H9 (cell line): Measurements from ENCODE around the gene SEC14L5. TPM values are rescaled to one million over a fixed set of nuclear protein-coding genes. Genes with fewer than 3 reads are reported as not detected.
A peak's percentile ranks its signal among the peaks of the same experiment; 100 is the strongest.

Experiments used
- DNase-seq: peaks from one replicate; pipeline ENCODE4 v3.0.0-alpha.2; 2017
- H2AFZ ChIP-seq: one replicate; pipeline ENCODE4 v1.6.1; 2013; ENCODE audit warnings: mild to moderate bottlenecking, low read length, control low read depth, moderate library complexity
- H2AK5ac ChIP-seq: 2 replicates; pipeline ENCODE4 v1.6.1; 2013; ENCODE audit warnings: low read length, control low read depth, mixed read lengths; ENCODE audit not compliant: insufficient read length
- H2BK120ac ChIP-seq: one replicate; pipeline ENCODE4 v1.6.1; 2013; ENCODE audit warnings: low read depth, mild to moderate bottlenecking, low read length, control low read depth, inconsistent platforms; ENCODE audit not compliant: poor library complexity, severe bottlenecking
- H2BK12ac ChIP-seq: 2 replicates; pipeline ENCODE4 v1.6.1; 2013; ENCODE audit warnings: low read length, control low read depth, mixed read lengths, low read depth; ENCODE audit not compliant: insufficient read length
- H2BK15ac ChIP-seq: 2 replicates; pipeline ENCODE4 v1.6.1; 2013; ENCODE audit warnings: low read depth, low read length, control low read depth
- H2BK20ac ChIP-seq: one replicate; pipeline ENCODE4 v1.6.1; 2013; ENCODE audit warnings: low read depth, mild to moderate bottlenecking, low read length, control low read depth, inconsistent platforms; ENCODE audit not compliant: poor library complexity, severe bottlenecking
- H2BK5ac ChIP-seq: 2 replicates; pipeline ENCODE4 v1.6.1; 2013; ENCODE audit warnings: low read length, control low read depth, mixed read lengths; ENCODE audit not compliant: insufficient read length
- H3K14ac ChIP-seq: 2 replicates; pipeline ENCODE4 v1.6.1; 2013; ENCODE audit warnings: low read length, control low read depth; ENCODE audit not compliant: insufficient read depth
- H3K18ac ChIP-seq: 2 replicates; pipeline ENCODE4 v1.6.1; 2013; ENCODE audit warnings: low read depth, mild to moderate bottlenecking, mixed read lengths, low read length, control low read depth; ENCODE audit not compliant: insufficient read length
- H3K23ac ChIP-seq: 2 replicates; pipeline ENCODE4 v1.6.1; 2013; ENCODE audit warnings: low read length, control low read depth, mixed read lengths, low read depth; ENCODE audit not compliant: insufficient read length
- H3K23me2 ChIP-seq: 2 replicates; pipeline ENCODE4 v1.6.1; 2013; ENCODE audit warnings: low read depth, mild to moderate bottlenecking, mixed read lengths, low read length, control low read depth; ENCODE audit not compliant: insufficient read length, poor library complexity, severe bottlenecking
- H3K27ac ChIP-seq: 2 replicates; pipeline ENCODE4 v1.5.1; 2013; ENCODE audit warnings: low read length, control low read depth, mixed read lengths, low read depth; ENCODE audit not compliant: insufficient read length
- H3K27me3 ChIP-seq: 2 replicates; pipeline ENCODE4 v1.6.1; 2013; ENCODE audit warnings: low read length, control low read depth, inconsistent platforms; ENCODE audit not compliant: insufficient read depth
- H3K4ac ChIP-seq: 2 replicates; pipeline ENCODE4 v1.6.1; 2013; ENCODE audit warnings: low read depth, mild to moderate bottlenecking, control low read depth, inconsistent platforms, low read length, moderate library complexity
- H3K4me1 ChIP-seq: 2 replicates; pipeline ENCODE4 v1.6.1; 2013; ENCODE audit warnings: low read length, control low read depth, inconsistent platforms; ENCODE audit not compliant: insufficient read depth
- H3K4me2 ChIP-seq: 2 replicates; pipeline ENCODE4 v1.6.1; 2013; ENCODE audit warnings: low read length, control low read depth, mixed read lengths; ENCODE audit not compliant: insufficient read length, insufficient read depth
- H3K56ac ChIP-seq: 2 replicates; pipeline ENCODE4 v1.6.1; 2013; ENCODE audit warnings: low read depth, mild to moderate bottlenecking, mixed read lengths, low read length, control low read depth; ENCODE audit not compliant: insufficient read length
- H3K79me1 ChIP-seq: 2 replicates; pipeline ENCODE4 v1.6.1; 2013; ENCODE audit warnings: low read depth, mild to moderate bottlenecking, moderate library complexity, low read length, control low read depth, inconsistent platforms; ENCODE audit not compliant: insufficient read depth, poor library complexity, severe bottlenecking
- H3K79me2 ChIP-seq: 2 replicates; pipeline ENCODE4 v1.6.1; 2013; ENCODE audit warnings: low read length, control low read depth, inconsistent platforms; ENCODE audit not compliant: insufficient read depth
- H3K9ac ChIP-seq: 2 replicates; pipeline ENCODE4 v1.6.1; 2013; ENCODE audit warnings: low read length, control low read depth, mixed read lengths; ENCODE audit not compliant: insufficient read length; ENCODE audit errors: extremely low read depth
- H3K9me3 ChIP-seq: one replicate; pipeline ENCODE4 v1.6.1; 2013; ENCODE audit warnings: low read depth, low read length, inconsistent platforms; ENCODE audit not compliant: control insufficient read depth
- H3T11ph ChIP-seq: one replicate; pipeline ENCODE4 v1.6.1; 2013; ENCODE audit warnings: mild to moderate bottlenecking, low read length, control low read depth, inconsistent platforms
- H4K20me1 ChIP-seq: one replicate; pipeline ENCODE4 v1.6.1; 2013; ENCODE audit not compliant: control insufficient read depth, insufficient read length, insufficient read depth
- H4K5ac ChIP-seq: 2 replicates; pipeline ENCODE4 v1.6.1; 2013; ENCODE audit warnings: low read depth, mild to moderate bottlenecking, mixed read lengths, low read length, control low read depth; ENCODE audit not compliant: insufficient read length
- H4K8ac ChIP-seq: replicated peaks from 2 replicates; pipeline ENCODE4 v1.6.1; 2013; ENCODE audit warnings: low read length, control low read depth, mixed read lengths, low read depth; ENCODE audit not compliant: insufficient read length
- H4K91ac ChIP-seq: 2 replicates; pipeline ENCODE4 v1.6.1; 2013; ENCODE audit warnings: low read depth, mild to moderate bottlenecking, moderate library complexity, mixed read lengths, low read length, control low read depth; ENCODE audit not compliant: insufficient read length
- H3K27ac Mint-ChIP-seq, 3 experiments: 2 replicates in 2 of 3; 3 replicates in 1 of 3; pipeline ENCODE4 v1.8.0; 2020 to 2021; ENCODE audit warnings: mixed read lengths in 3 of 3, mild to moderate bottlenecking in 1 of 3, moderate library complexity in 1 of 3
- H3K27me3 Mint-ChIP-seq: 2 replicates; pipeline ENCODE4 v1.8.0; 2021; ENCODE audit warnings: low read depth, mild to moderate bottlenecking, moderate library complexity, mixed read lengths
- H3K36me3 Mint-ChIP-seq, 3 experiments: 2 replicates in 2 of 3; 3 replicates in 1 of 3; pipeline ENCODE4 v1.8.0; 2020 to 2021; ENCODE audit warnings: low read depth in 3 of 3, mixed read lengths in 3 of 3; ENCODE audit not compliant: insufficient read depth in 1 of 3
- H3K4me1 Mint-ChIP-seq, 2 experiments: 2 replicates each; pipeline ENCODE4 v1.8.0; 2020; ENCODE audit warnings: mixed read lengths in 2 of 2
- H3K4me3 Mint-ChIP-seq, 2 experiments: 2 replicates in 1 of 2; 3 replicates in 1 of 2; pipeline ENCODE4 v1.8.0; 2020 to 2021; ENCODE audit warnings: mild to moderate bottlenecking in 2 of 2, mixed read lengths in 2 of 2, moderate library complexity in 1 of 2
- H3K9me3 Mint-ChIP-seq, 2 experiments: 2 replicates in 1 of 2; 3 replicates in 1 of 2; pipeline ENCODE4 v1.8.0; 2020; ENCODE audit warnings: mild to moderate bottlenecking in 2 of 2, mixed read lengths in 2 of 2, moderate library complexity in 1 of 2
- WGBS: extraction: QIAGEN DNeasy Blood & Tissue Kit; methylation state at CpG from one replicate; pipeline ENCODE4 v1.1.7; 2013; ENCODE audit warnings: missing lambda C conversion rate, low lambda C conversion rate, mixed read lengths; ENCODE audit not compliant: insufficient read length; ENCODE audit errors: extremely low coverage; 5-methylcytosine and 5-hydroxymethylcytosine counted together
- total RNA-seq: library from RNA; stranded (reverse); gene quantifications from 2 replicates; pipeline ENCODE4 v1.2.1, GENCODE V29; 2021
- TF ChIP-seq, protein P1 (sequence below): fragments of 200-600 bp; sonication (generic); conservative IDR thresholded peaks from 3 replicates; pipeline ENCODE4 v1.8.0; 2021; ENCODE audit warnings: antibody characterized with exemption, mild to moderate bottlenecking

SEC14L5 gene
- total RNA-seq, 1 experiment from 2014 or later = 4.1 TPM

DNA sequence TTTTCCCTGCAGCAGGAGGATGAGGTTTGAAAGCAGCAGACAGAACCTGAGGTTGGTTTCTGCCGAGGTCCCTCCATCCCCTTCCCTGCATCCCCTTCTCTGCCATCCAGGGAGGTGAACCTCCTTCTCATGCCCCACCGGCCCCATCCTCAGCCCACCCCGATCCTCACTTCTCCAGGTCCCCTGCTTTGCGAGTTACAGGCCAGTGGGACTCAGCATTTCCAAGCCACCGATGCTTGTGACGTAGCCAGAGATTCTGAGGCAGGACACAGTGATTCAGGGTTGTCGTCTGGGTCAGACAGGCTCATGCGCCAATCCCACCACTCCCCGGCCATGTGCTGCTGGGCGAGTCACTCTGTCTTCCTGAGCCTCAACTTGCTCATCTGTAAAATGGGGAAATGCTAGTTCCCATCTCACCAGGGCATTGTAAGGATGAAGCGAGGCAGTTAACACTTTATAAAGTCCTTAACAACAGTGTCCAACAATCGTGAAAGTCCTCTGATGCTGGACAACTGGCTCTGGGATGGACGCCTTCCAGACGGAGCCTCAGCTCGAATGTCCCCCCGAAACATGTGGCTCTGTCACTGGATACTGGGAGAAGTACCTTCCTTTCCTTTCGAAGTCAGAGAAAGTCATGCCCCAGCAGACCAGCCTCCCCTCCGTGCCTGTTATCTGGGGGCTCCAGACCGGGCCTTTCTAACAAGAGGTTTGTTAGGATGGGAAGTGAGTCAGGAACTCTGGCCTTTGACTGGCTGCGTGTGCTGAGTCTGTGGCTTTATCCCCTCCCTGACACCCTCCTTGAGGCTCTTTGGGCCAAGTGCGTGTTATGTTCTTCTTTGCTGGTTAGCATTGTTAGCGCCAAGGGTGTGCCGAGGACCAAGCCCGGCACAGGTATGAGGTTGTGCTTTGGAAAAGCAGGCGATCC is 21.9 kb downstream of the SEC14L5 start:
- Histone ChIP-seq H3K4me2 (no peak overlapping the region), H3K18ac (no peak overlapping the region), H3K27ac (no peak overlapping the region), H3K23ac (no peak overlapping the region), H2BK5ac (no peak overlapping the region), H3K9ac (no peak overlapping the region), H4K5ac (no peak overlapping the region), H3K4ac (no peak overlapping the region), H2BK20ac (no peak overlapping the region), H3K9me3 (no peaks in the 10 kb centered on the region), H2AK5ac (no peak overlapping the region), H3K23me2 (no peaks in the 10 kb centered on the region), H3K56ac (no peak overlapping the region), H4K91ac (no peak overlapping the region), H3K79me2 (no peaks in the 10 kb centered on the region), H2BK15ac (no peak overlapping the region), H2BK12ac (no peak overlapping the region), H2BK120ac (no peak overlapping the region), H3T11ph (no peak overlapping the region), H2AFZ (no peak overlapping the region), H3K27me3 (no peaks in the 10 kb centered on the region), H3K14ac (no peak overlapping the region; the same call in 1 of the 2 replicates), H3K4me1 (no peaks in the 10 kb centered on the region), H4K8ac (no peak overlapping the region), H4K20me1 (no peaks in the 10 kb centered on the region), H3K79me1 (no peaks in the 10 kb centered on the region)
- Mint-ChIP-seq H3K27ac (peak overlapping the region in 2 of 3 experiments; percentile 50 to 81; a peak in 3 of 7 replicates), H3K36me3 (no peaks in the 10 kb centered on the region), H3K27me3 (peaks cover 9% of the 10 kb centered on the region), H3K4me1 (peaks cover 0 to 6% of the 10 kb centered on the region in 2 experiments; a peak in 2 of 4 replicates), H3K9me3 (no peaks in the 10 kb centered on the region; a peak in 1 of 5 replicates), H3K4me3 (no peak overlapping the region)
- DNase-seq = no peak
- TF ChIP-seq, protein P1, sequence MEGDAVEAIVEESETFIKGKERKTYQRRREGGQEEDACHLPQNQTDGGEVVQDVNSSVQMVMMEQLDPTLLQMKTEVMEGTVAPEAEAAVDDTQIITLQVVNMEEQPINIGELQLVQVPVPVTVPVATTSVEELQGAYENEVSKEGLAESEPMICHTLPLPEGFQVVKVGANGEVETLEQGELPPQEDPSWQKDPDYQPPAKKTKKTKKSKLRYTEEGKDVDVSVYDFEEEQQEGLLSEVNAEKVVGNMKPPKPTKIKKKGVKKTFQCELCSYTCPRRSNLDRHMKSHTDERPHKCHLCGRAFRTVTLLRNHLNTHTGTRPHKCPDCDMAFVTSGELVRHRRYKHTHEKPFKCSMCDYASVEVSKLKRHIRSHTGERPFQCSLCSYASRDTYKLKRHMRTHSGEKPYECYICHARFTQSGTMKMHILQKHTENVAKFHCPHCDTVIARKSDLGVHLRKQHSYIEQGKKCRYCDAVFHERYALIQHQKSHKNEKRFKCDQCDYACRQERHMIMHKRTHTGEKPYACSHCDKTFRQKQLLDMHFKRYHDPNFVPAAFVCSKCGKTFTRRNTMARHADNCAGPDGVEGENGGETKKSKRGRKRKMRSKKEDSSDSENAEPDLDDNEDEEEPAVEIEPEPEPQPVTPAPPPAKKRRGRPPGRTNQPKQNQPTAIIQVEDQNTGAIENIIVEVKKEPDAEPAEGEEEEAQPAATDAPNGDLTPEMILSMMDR = no peak
- WGBS = no CpG with 5 or more reads among the region's 25 CpGs
